K562 (cell line): ENCODE data around the gene FBXO48.

Source experiments
- CCNT2 ChIP-seq: IDR thresholded peaks from 2 replicates; pipeline ENCODE4 v1.6.1; 2011; ENCODE audit warnings: borderline replicate concordance, low read depth, mild to moderate bottlenecking, moderate library complexity, mixed read lengths, low read length; ENCODE audit not compliant: insufficient read length; ENCODE audit errors: extremely low read depth
- CEBPB ChIP-seq: fragments of 450-650 bp; IDR thresholded peaks from 2 replicates; pipeline ENCODE4 v1.6.1; 2016; ENCODE audit warnings: missing genetic modification characterization, missing compliant biosample characterization
- CTBP1 ChIP-seq: fragments of 450-650 bp; IDR thresholded peaks from 2 replicates; pipeline ENCODE4 v1.6.1; 2016; ENCODE audit warnings: borderline replicate concordance
- ETV6 ChIP-seq, 3 experiments: fragments of 150-350 bp in 1 of 3; sonication (generic) in 1 of 3; formaldehyde crosslinking in 1 of 3; IDR thresholded peaks; 2 replicates each; pipeline versions ENCODE4 v1.6.1 to v1.8.0; 2014 to 2022; ENCODE audit warnings: borderline replicate concordance in 2 of 3, low read depth in 2 of 3, antibody characterized with exemption in 1 of 3, low read length in 1 of 3, mild to moderate bottlenecking in 1 of 3, missing genetic modification reagents in 1 of 3
- KAT8 ChIP-seq: fragments of 450-650 bp; IDR thresholded peaks from 2 replicates; pipeline ENCODE4 v1.6.1; 2016; ENCODE audit warnings: low read depth, mild to moderate bottlenecking
- KLF10 ChIP-seq: fragments of 250-450 bp; sonication (Bioruptor Pico); IDR thresholded peaks from 2 replicates; pipeline ENCODE4 v1.6.1; 2021; ENCODE audit warnings: matching md5 sums
- MYC ChIP-seq, 2 experiments: fragments of 250-450 bp in 1 of 2; sonication (Bioruptor Pico) in 1 of 2; IDR thresholded peaks; 2 replicates each; pipeline versions ENCODE4 v1.5.1 to v1.6.1; 2012 to 2021; ENCODE audit warnings: low read depth in 2 of 2, borderline replicate concordance in 1 of 2, improper control_type of control experiment in 1 of 2, low read length in 1 of 2, mild to moderate bottlenecking in 1 of 2, moderate library complexity in 1 of 2
- NRF1 ChIP-seq, 2 experiments: fragments of 450-650 bp; IDR thresholded peaks in 1 of 2; conservative IDR thresholded peaks in 1 of 2; 2 replicates each; pipeline ENCODE4 v1.6.1; 2014; ENCODE audit warnings: mild to moderate bottlenecking in 2 of 2
- POLR2B ChIP-seq: fragments of 450-650 bp; IDR thresholded peaks from 2 replicates; pipeline ENCODE4 v1.6.1; 2018; ENCODE audit warnings: low read depth; ENCODE audit not compliant: partially characterized antibody
- UBTF ChIP-seq, 2 experiments: IDR thresholded peaks; 2 replicates each; pipeline ENCODE4 v1.6.1; 2012; ENCODE audit warnings: improper control_type of control experiment in 2 of 2, low read depth in 2 of 2, low read length in 2 of 2, borderline replicate concordance in 1 of 2
- ZNF239 ChIP-seq: fragments of 250-450 bp; sonication (Bioruptor Pico); IDR thresholded peaks from 2 replicates; pipeline ENCODE4 v1.4.0; 2020; ENCODE audit warnings: mild to moderate bottlenecking
- TF ChIP-seq, protein P1 (sequence below): fragments of 450-650 bp; IDR thresholded peaks from 2 replicates; pipeline ENCODE4 v1.6.1; 2016
- TF ChIP-seq, protein P2 (sequence below), 3 experiments: IDR thresholded peaks in 2 of 3; conservative IDR thresholded peaks in 1 of 3; 2 replicates each; pipeline ENCODE4 v1.5.1; 2011 to 2012; ENCODE audit warnings: low read length in 3 of 3, mild to moderate bottlenecking in 3 of 3, control low read depth in 2 of 3, improper control_type of control experiment in 1 of 3, inconsistent platforms in 1 of 3, low read depth in 1 of 3, mixed read lengths in 1 of 3, moderate library complexity in 1 of 3; ENCODE audit not compliant: insufficient read depth in 2 of 3

DNA sequence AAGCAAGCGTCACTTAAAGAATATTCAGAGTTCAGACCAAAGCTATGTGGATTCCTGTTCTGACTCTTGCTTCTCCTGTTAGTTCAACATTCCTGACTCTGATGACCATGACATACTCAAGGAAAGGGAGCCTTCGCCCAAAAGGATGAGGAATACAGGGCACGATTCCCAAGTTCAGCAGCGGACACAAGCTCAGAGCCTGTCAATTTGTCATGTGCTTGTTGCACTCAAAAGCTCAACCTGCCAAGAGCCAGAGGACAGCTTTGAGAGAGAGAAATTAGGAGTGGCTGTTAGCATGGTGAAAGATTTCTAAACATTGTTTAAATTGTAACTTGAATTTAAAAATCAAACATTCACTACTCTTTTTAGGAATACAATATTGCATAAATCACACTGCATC is 33.6 kb upstream of the FBXO48 start:
- TF ChIP-seq CCNT2 (no peak), CTBP1 (no peak), KLF10 (CRISPR knock-in tag) (no peak), CEBPB (tag) (no peak), ETV6 (IDR thresholded peaks at IDR 0.05; ENCODE audit: borderline replicate concordance in 1 of 2, low read depth in 2 of 2, low read length in 1 of 2) (no peak), ETV6 (CRISPR knock-in tag; IDR thresholded peaks at IDR 0.05; ENCODE audit: borderline replicate concordance) (no peak), KAT8 (no peak), POLR2B (no peak), ZNF239 (CRISPR knock-in tag) (no peak), NRF1 (conservative IDR thresholded peaks at IDR 0.05 in 1 of 2, IDR thresholded peaks at IDR 0.05 in 1 of 2) (no peak), MYC (IDR thresholded peaks at IDR 0.05; ENCODE audit: low read depth, low read length) (no peak), MYC (CRISPR knock-in tag; IDR thresholded peaks at IDR 0.05; ENCODE audit: borderline replicate concordance, low read depth) (no peak), UBTF (IDR thresholded peaks at IDR 0.05; ENCODE audit: borderline replicate concordance in 1 of 2, low read depth in 2 of 2, low read length in 2 of 2) (no peak)
- TF ChIP-seq, protein P1, sequence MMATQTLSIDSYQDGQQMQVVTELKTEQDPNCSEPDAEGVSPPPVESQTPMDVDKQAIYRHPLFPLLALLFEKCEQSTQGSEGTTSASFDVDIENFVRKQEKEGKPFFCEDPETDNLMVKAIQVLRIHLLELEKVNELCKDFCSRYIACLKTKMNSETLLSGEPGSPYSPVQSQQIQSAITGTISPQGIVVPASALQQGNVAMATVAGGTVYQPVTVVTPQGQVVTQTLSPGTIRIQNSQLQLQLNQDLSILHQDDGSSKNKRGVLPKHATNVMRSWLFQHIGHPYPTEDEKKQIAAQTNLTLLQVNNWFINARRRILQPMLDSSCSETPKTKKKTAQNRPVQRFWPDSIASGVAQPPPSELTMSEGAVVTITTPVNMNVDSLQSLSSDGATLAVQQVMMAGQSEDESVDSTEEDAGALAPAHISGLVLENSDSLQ = no peak
- TF ChIP-seq, protein P2, sequence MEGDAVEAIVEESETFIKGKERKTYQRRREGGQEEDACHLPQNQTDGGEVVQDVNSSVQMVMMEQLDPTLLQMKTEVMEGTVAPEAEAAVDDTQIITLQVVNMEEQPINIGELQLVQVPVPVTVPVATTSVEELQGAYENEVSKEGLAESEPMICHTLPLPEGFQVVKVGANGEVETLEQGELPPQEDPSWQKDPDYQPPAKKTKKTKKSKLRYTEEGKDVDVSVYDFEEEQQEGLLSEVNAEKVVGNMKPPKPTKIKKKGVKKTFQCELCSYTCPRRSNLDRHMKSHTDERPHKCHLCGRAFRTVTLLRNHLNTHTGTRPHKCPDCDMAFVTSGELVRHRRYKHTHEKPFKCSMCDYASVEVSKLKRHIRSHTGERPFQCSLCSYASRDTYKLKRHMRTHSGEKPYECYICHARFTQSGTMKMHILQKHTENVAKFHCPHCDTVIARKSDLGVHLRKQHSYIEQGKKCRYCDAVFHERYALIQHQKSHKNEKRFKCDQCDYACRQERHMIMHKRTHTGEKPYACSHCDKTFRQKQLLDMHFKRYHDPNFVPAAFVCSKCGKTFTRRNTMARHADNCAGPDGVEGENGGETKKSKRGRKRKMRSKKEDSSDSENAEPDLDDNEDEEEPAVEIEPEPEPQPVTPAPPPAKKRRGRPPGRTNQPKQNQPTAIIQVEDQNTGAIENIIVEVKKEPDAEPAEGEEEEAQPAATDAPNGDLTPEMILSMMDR (IDR thresholded peaks at IDR 0.05 in 2 of 3, conservative IDR thresholded peaks at IDR 0.05 in 1 of 3; ENCODE audit: insufficient read depth in 2 of 3, low read depth in 1 of 3, low read length in 3 of 3) = no peak
